ENCODE results near the gene FCER2.

Gene FCER2

DNA sequence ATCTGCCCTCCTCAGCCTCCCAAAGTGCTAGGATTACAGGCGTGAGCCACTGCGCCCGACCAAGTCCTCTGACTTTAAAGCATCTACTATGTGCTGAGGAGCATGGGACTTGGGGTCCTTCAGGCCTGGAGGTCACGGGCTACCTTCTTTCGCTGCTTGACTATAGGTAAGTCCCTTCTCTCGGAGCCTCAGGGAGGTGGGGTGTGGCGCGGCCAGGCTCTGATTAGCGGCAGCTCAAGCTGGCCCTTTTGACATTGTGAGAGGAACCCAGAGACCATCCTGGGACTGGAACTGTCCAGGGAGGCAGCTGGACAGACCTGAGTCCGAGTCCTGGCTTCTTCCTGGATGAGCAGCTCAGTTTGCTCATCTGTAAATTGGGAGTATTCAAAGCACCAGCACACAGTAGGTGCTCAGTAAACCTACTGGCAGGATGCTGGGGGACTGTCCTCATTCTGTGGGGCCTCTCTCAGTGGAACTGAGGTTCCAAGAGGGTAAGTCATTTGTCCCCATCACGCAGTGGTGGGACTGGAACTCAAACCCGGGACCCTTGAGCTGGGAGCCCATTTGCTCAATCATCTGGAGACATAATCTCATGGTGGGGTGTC is 780 bp downstream of the FCER2 start:
- DNase-seq (ENCODE audit: low read depth in 2 of 2) = no peak

DNA sequence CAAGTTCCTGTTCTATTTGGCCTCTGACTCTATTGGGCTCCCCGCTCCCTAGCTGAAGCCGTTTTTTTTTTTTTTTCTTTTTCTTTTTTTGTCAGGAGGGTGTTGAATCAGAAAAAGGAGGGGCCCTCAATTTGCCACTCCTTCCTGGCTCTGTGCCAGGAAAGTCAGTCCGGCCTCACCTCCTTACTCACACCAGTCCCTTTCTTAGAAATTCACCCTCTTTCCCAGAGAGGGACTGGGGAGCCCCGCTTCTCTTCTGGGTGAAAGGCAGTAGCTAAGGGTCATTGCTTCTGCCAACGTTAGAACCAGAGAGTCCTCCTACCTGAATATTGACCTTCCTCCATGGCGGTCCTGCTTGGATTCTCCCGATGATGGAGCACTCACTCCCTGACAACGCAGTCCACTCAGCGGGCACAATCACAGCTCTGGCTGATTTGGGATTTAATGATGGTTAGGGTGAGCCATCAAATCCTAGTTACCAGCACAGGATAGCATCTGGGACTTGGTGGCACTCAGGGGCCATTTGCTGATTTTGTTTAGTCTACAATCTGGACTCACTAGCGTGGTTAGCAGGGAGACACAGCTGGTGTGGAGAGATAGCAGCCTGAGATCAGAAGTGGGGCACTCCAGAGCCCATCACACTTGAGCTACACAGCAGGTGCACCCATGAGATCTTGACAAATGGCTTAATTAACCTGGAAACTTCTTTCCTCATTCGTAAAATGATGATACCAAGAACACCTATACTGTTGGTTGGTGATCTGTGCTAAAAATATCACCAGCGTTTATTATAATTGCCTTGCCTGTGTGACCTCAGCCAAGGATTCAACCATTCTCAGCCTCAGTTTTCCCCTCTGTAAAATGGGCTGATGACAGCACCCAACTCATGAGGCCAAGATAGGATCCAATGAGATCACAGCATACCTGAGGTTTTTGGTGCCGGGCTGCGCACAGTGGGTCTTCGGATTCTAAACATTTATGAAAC is 2.2 kb downstream of the FCER2 start:
- DNase-seq (ENCODE audit: low read depth in 2 of 2) = no peak

GRCh38 chr19:7699003-7699402 is 2.9 kb downstream of the FCER2 start:
- DNase-seq (ENCODE audit: low read depth in 2 of 2) = no peak

GRCh38 chr19:7698583-7698982 is 3.3 kb downstream of the FCER2 start:
- DNase-seq (ENCODE audit: low read depth in 2 of 2) = no peak

GRCh38 chr19:7697721-7698287 is 4.1 kb downstream of the FCER2 start:
- no peak for DNase-seq (ENCODE audit: low read depth in 2 of 2)

- DNase-seq (ENCODE audit: low read depth in 2 of 2) = no peak
Observed at GRCh38 chr19:7694499-7694898, 7.4 kb downstream of the FCER2 start.

DNA sequence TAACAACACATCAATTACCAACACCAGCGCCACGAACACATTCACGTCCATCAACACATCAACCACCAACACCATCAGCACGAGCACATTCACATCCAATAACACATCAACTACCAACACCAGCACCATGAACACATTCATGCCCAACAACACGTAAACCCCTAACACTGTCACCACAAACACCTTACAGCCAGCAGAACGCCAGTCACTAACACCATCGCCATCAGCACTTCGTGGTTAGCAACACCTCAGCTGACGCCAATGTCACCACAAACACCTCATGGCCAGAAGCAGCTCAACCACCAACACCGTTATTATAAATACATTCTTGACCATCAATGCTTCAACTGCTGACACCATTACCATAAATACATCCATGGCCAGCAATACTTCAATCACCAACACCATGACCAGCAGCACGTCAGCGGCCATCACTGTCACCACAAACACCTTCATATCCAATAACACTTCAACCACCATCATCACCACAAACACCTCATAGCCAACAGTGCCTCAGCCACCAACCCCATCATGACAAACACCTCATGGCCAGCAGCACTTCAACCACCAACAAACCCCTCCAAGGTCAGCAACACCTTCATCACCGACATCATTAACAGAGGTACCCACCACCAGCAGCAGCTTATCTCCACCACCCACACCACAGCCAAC is 9.4 kb downstream of the FCER2 start:
- DNase-seq (ENCODE audit: low read depth in 2 of 2) = no peak

GRCh38 chr19:7691497-7691896 is 10.4 kb downstream of the FCER2 start:
- no peak for DNase-seq (ENCODE audit: low read depth in 2 of 2)

- no peak for DNase-seq (ENCODE audit: low read depth in 2 of 2)
Observed at GRCh38 chr19:7690779-7691258, 11.1 kb downstream of the FCER2 start.

DNA sequence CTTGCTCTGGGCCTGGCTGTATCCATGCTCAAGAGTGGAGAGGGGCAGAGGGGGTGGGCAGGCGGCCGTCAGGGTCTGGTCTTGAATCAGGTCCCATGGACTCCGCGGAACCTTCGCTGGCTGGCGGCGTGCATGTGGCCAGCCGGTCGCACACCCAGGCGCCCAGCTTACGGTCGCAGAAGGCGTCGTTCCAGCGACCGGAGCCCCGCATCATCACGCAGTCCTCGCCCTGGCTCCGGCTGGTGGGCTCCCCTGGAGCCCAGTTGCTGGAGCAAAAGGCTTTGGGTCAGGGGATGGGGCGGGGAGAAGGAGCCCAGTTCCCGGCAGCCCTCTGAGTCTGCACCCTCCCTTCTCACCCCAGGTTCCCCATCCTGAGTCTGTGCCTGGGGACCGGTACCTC is 12.8 kb downstream of the FCER2 start:
- no peak for DNase-seq (ENCODE audit: low read depth in 2 of 2)

DNA sequence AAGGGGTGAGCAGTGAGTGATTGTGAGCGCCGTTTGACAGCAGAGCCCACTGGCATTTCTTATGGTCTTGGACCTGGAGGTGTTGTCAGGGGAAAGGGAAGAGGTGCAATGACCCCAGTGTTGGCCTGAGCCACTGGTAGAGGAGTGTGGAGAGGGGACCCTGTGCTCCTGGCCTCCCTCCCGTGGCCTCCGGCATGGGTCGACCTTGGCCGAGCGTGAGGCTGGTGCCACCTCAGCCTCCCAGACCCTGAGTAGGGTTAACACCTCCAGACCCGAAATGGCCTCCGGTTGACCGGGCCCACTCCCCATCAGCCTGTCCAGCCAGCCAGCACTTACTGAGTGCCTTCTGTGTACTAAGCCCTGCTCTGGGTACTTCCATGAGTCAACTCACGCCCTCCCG is 14.8 kb downstream of the FCER2 start:
- DNase-seq (ENCODE audit: low read depth in 2 of 2) = no peak

DNA sequence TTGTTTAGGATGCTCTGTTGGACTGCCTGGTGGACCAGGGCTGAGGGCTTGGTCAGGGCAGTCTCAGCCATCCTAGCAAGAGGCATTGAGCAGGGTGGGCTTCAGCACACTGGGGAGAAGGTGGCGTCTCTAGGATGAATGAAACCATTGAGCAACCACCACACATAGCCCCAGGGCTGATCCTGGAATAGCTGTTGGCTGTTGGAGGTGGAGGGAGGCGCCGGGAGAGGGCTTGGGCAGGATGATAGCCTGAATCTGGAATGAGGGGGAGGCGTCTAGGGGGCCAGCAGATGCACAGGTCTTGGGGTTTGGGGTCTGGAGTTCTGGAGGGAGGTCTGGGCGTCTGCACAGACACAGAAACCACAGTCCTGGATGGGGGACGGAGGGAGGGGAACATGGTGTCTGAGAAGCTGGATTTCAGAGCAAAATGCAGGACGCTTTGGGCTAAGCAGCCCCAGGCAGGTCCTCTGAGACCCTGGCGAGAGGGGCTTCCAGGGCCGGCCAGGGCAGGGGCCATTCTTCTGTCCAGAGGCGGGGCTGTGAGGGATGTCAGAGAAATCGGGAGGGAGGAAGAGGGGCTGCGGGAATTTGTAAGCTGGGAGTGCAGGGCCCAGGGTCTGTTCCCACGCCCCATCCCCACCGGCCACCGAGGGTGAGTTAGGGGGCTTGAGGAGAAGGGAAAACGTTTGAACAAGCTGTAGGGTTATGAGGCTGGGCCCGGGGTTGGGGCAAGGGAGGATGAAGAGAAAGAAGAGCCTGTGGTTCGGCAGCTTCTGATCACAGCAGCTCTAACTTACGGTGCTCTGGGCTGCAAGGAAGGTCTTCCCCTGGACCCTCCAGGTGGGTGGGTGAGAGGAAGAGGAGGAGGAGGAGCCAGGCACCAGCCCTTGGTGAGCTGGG is 16.1 kb downstream of the FCER2 start:
- no peak for DNase-seq (ENCODE audit: low read depth in 2 of 2)

DNA sequence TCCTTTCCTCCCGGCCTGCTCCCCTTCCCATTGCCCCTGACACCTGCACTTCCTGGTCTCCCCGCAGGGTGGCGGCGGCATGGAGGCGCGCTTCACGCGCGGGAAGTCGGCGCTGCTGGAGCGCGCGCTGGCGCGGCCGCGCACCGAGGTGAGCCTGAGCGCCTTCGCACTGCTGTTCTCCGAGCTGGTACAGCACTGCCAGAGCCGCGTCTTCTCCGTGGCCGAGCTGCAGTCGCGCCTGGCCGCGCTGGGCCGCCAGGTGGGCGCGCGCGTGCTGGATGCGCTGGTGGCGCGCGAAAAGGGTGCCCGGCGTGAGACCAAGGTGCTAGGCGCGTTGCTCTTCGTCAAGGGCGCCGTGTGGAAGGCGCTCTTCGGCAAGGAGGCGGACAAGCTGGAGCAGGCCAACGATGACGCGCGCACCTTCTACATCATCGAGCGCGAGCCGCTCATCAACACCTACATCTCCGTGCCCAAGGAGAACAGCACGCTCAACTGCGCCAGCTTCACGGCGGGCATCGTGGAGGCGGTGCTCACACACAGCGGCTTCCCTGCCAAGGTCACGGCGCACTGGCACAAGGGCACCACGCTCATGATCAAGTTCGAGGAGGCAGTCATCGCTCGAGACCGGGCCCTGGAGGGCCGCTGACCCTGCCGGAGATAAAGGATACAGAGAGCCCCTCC is 19.6 kb downstream of the FCER2 start:
- DNase-seq (ENCODE audit: low read depth in 2 of 2) = no peak

DNA sequence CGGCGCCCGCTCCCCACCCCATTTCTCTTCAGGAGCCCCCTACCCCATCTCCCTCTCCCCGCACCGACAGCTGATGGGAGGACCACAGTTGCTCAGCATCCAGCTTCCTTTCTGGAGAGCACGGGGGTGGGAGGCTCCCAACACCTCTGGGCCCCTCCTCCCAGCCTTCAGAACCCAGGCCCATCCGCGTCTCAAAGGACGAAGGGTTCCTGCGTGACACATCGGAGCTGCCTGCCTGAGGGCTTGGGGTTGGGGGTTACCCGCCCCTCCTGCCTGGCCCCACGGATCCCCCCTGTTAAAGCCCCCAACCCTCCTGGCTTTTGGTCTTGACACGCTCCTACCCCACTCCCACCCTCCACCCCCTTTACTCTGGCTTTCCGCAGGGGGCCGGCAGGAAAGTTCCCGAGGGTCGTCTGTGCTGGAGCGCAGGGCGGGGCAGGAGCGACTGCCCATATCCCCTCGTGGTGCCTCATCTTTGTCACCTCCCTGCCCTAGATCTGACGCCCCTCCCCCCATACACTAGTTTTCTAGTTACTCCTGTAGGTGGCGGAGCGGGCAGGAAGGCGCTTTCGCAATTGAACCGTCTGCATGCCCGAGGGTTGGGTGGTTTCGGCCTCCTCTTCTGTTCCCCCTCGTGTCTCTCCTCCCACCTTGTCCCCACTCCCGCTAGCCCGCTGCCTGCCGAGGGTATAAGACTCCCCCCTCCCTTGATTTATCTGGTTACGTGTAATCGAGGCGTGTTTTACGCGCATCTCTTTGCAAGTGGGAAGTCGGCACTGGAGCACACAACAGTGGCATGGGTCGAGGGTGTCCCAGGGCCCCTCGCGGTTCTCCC is 20.4 kb downstream of the FCER2 start:
- DNase-seq (ENCODE audit: low read depth in 2 of 2) = peak; percentile 57 to 71

GRCh38 chr19:7680606-7681339 is 21.2 kb downstream of the FCER2 start, which contains the start of gene TRAPPC5:
TRAPPC5 (plus strand) TSS chr19:7680833; CDS start chr19:7682254, 1,421 bp downstream.
- peak; percentile 70 to 78 for DNase-seq (ENCODE audit: low read depth in 2 of 2)

DNA sequence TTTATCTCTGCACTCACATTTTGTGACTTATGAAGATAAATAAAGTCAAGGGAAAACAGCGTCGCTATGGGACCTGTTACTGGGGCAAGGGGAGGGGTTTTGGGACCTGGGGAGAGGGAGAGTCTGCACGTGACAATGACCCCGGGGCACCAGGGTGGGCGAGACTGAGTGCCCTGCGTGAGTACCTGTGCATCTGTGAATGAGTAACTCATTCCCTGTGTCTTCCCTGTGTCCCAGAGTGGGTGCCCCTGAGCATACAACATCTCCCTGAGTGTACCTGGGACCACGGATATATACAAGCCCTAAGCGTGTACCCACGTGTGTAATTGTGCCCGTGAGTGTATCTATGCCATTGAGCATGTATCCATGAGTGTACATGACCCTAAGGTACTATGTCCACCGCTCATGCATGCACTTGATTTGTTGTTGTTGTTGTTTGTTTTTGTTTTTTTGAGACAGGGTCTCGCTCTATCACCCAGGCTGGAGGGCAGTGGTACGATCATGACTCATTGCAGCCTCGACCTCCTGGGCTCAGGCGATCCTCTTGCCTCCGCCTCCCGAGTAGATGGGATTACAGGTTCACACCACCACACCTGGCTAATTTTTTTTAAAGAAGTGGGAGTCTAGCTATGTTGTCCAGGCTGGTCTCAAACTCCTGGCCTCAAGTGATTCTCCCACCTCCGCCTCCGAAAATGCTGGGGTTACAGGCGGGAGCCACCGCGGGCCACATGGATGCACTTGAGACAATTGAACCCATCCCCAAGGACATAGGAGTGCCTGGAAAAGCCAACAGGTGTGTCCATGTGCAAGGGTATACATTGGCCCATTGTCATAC is 21.9 kb downstream of the FCER2 start:
- no peak for DNase-seq (ENCODE audit: low read depth in 2 of 2)

DNA sequence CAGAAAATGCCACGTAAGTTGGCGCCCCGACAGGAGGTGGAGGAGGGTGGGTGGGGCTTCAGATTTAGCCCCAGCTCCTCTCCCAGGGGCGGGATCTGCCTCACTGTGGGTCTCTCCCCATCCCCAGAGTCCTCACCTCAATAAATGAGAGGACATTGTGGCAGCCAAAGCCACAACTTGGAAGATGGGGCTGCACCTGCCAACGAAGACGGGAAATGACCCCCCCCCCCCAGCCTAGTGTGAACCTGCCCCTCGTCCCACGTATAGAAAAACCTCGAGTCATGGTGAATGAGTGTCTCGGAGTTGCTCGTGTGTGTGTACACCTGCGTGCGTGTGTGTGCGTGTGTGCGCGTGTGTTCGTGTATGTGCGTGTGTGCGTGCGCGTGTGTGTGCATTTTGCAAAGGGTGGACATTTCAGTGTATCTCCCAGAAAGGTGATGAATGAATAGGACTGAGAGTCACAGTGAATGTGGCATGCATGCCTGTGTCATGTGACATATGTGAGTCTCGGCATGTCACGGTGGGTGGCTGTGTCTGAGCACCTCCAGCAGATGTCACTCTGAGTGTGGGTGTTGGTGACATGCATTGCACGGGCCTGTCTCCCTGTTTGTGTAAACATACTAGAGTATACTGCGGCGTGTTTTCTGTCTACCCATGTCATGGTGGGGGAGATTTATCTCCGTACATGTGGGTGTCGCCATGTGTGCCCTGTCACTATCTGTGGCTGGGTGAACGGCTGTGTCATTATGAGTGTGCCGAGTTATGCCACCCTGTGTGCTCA is 22.8 kb downstream of the FCER2 start:
- DNase-seq (ENCODE audit: low read depth in 2 of 2) = peak; percentile 31 to 49
